Endothelial cell of umbilical vein (primary cell): ENCODE data around the gene CDT1. TPM values are rescaled to one million over a fixed set of nuclear protein-coding genes. Genes with fewer than 3 reads are reported as not detected.

Experiments
- BruUV-seq: library from RNA; stranded (reverse); fragments of 400-500 nt; replicated peaks from 2 replicates; lab custom pipeline; 2021; lab: Mats Ljungman, UMichigan
- CTCF ChIA-PET: fragments of 300-600, 350-600 bp; sonication (Branson Sonifier 250); formaldehyde crosslinking; loops from one replicate; lab custom pipeline; 2021; ENCODE audit warnings: antibody characterized with exemption, inconsistent platforms; lab: Charles Lee
- POLR2A ChIA-PET: fragments of 300-600, 350-600 bp; sonication (Branson Sonifier 250); formaldehyde crosslinking; loops from one replicate; lab custom pipeline; 2021; ENCODE audit warnings: antibody characterized with exemption, inconsistent platforms; lab: Charles Lee
- DNase-seq: peaks from one replicate; pipeline ENCODE4 v3.0.0-alpha.2; 2011; ENCODE audit warnings: low read depth, low spot score
- FAIRE-seq: peaks from 2 replicates; lab custom pipeline; 2011; peaks lifted over from hg19 to GRCh38; lab: Jason Lieb, UNC
- H2AFZ ChIP-seq: 2 replicates; pipeline ENCODE4 v1.6.0; 2012; ENCODE audit warnings: low read depth, low read length, control low read depth, inconsistent platforms
- H3K27ac ChIP-seq: 2 replicates; pipeline ENCODE4 v1.5.1; 2011; ENCODE audit warnings: low read depth, mild to moderate bottlenecking, control low read depth, low read length, moderate library complexity; ENCODE audit not compliant: insufficient read depth
- H3K27me3 ChIP-seq, 2 experiments: 2 replicates each; pipeline versions ENCODE4 v1.6.0 to v1.6.1; 2011; ENCODE audit warnings: low read length in 2 of 2, mixed read lengths in 1 of 2; ENCODE audit not compliant: control insufficient read depth in 2 of 2, insufficient read depth in 2 of 2
- H3K36me3 ChIP-seq, 2 experiments: 2 replicates in 1 of 2; 3 replicates in 1 of 2; pipeline ENCODE4 v1.5.1; 2011; ENCODE audit warnings: low read length in 2 of 2, mild to moderate bottlenecking in 1 of 2, moderate library complexity in 1 of 2; ENCODE audit not compliant: control insufficient read depth in 2 of 2, insufficient read depth in 2 of 2; ENCODE audit errors: extremely low read depth in 1 of 2
- H3K4me1 ChIP-seq: 3 replicates; pipeline ENCODE4 v1.5.1; 2011; ENCODE audit warnings: mild to moderate bottlenecking, low read length; ENCODE audit not compliant: control insufficient read depth, insufficient read depth; ENCODE audit errors: extremely low read depth
- H3K4me2 ChIP-seq: 2 replicates; pipeline ENCODE4 v1.6.1; 2011; ENCODE audit warnings: low read length, control low read depth, mixed read lengths; ENCODE audit not compliant: insufficient read depth
- H3K4me3 ChIP-seq, 3 experiments: fragments of 200-600 bp in 1 of 3; sonication (generic), shearing (Covaris generic) in 1 of 3; replicated peaks in 1 of 3; 2 replicates each; pipeline ENCODE4 v1.5.1; 2011 to 2016; ENCODE audit warnings: control low read depth in 3 of 3, low read length in 3 of 3, mild to moderate bottlenecking in 2 of 3, inconsistent platforms in 1 of 3, low read depth in 1 of 3, moderate library complexity in 1 of 3; ENCODE audit not compliant: insufficient read depth in 1 of 3
- H3K79me2 ChIP-seq: 2 replicates; pipeline ENCODE4 v1.6.0; 2012; ENCODE audit warnings: low read length, inconsistent platforms; ENCODE audit not compliant: control insufficient read depth, insufficient read depth
- H3K9ac ChIP-seq: replicated peaks from 2 replicates; pipeline ENCODE3; 2011; ENCODE audit warnings: low read length, control low read depth; ENCODE audit not compliant: insufficient read depth; ENCODE audit errors: extremely low read depth
- H3K9me1 ChIP-seq: replicated peaks from 3 replicates; pipeline ENCODE4 v1.6.0; 2011; ENCODE audit warnings: mild to moderate bottlenecking, low read length; ENCODE audit not compliant: control insufficient read depth, insufficient read depth; ENCODE audit errors: extremely low read depth
- H3K9me3 ChIP-seq: replicated peaks from 2 replicates; pipeline ENCODE4 v1.5.1; 2012; ENCODE audit warnings: low read length, inconsistent platforms; ENCODE audit not compliant: control insufficient read depth, insufficient read depth
- H4K20me1 ChIP-seq: replicated peaks from 2 replicates; pipeline ENCODE3; 2011; ENCODE audit warnings: mild to moderate bottlenecking, low read length; ENCODE audit not compliant: control insufficient read depth, insufficient read depth; ENCODE audit errors: extremely low read depth
- CTCF ChIP-seq, 2 donors: IDR thresholded peaks; 1 replicate in 1 of 2; 2 replicates in 1 of 2; pipeline ENCODE4 v1.5.1; 2011; ENCODE audit warnings: low read length in 2 of 2, mild to moderate bottlenecking in 2 of 2, moderate library complexity in 2 of 2, control low read depth in 1 of 2, inconsistent platforms in 1 of 2, low read depth in 1 of 2; ENCODE audit not compliant: insufficient read depth in 1 of 2; ENCODE audit errors: extremely low read depth in 1 of 2
- EZH2 ChIP-seq: IDR thresholded peaks from 2 replicates; pipeline ENCODE4 v1.6.1; 2012; ENCODE audit warnings: borderline replicate concordance, low read depth, mild to moderate bottlenecking, moderate library complexity, low read length, inconsistent platforms; ENCODE audit not compliant: severe bottlenecking
- FOS ChIP-seq: IDR thresholded peaks from 2 replicates; pipeline ENCODE4 v1.6.1; 2011; ENCODE audit warnings: mild to moderate bottlenecking, low read length, moderate library complexity, borderline replicate concordance; ENCODE audit not compliant: insufficient read depth
- GATA2 ChIP-seq: IDR thresholded peaks from 2 replicates; pipeline ENCODE4 v1.7.0; 2011; ENCODE audit warnings: low read depth, mild to moderate bottlenecking, moderate library complexity, mixed read lengths, low read length; ENCODE audit not compliant: insufficient read length, insufficient read depth
- JUN ChIP-seq: IDR thresholded peaks from 2 replicates; pipeline ENCODE4 v1.6.1; 2011; ENCODE audit warnings: borderline replicate concordance, low read depth; ENCODE audit not compliant: insufficient read length, insufficient read depth
- MAX ChIP-seq: IDR thresholded peaks from 2 replicates; pipeline ENCODE4 v1.6.1; 2011; ENCODE audit not compliant: insufficient read depth, insufficient read length
- MYC ChIP-seq: IDR thresholded peaks from one replicate; pipeline ENCODE4 v1.6.1; 2011; ENCODE audit warnings: mild to moderate bottlenecking, low read depth, low read length
- POLR2A ChIP-seq: IDR thresholded peaks from 2 replicates; pipeline ENCODE4 v1.6.1; 2012; ENCODE audit warnings: low read depth, mild to moderate bottlenecking, control low read depth, low read length
- POLR2AphosphoS5 ChIP-seq: IDR thresholded peaks from 2 replicates; pipeline ENCODE4 v1.6.1; 2012; ENCODE audit warnings: low read depth, mild to moderate bottlenecking, control low read depth, low read length, moderate library complexity; ENCODE audit not compliant: insufficient read depth
- dilution Hi-C: fragments of 300-500 bp; cut with MboI; formaldehyde crosslinking; loops from one replicate; pipeline ENCODE4 v1.15.0; 2019; ENCODE audit warnings: low sequenced_read_pairs; ENCODE audit not compliant: extremely low pct_ligation_motif_present
- intact Hi-C: fragments of 100-400 bp; cut with micrococcal nuclease; formaldehyde crosslinking; loops from one replicate; pipeline ENCODE4 v1.10.0; 2022
- polyA plus RNA-seq, 4 experiments: library from polyadenylated mRNA; depleted of rRNA in 3 of 4; stranded (reverse) in 3 of 4; unstranded in 1 of 4; fragments of >200 nt; gene quantifications; 2 replicates each; pipeline versions ENCODE4 v1.2.1 to v1.2.3, GENCODE V29; 2011 to 2012; ENCODE audit warnings: missing spikeins in 1 of 4
- total RNA-seq: library from RNA; stranded (reverse); gene quantifications from 2 replicates; pipeline ENCODE4 v1.2.3, GENCODE V29; 2021

The CDT1 gene
- total and polyA plus RNA-seq, 2 donors (not counting 3 experiments of a cell fraction or from before 2014, with no cell fraction given): 15.6 to 30.6 TPM

- intact Hi-C loops: no loop called here
- H3K79me2 ChIP-seq: no peaks in the 10 kb centered on the region
- no peaks in the 10 kb centered on the region for H3K9me1 ChIP-seq
- H3K27me3 ChIP-seq: no peaks in the 10 kb centered on the region
- FAIRE-seq (no peak), DNase-seq (no peak)
- no peak overlapping the region for H3K9ac ChIP-seq
- H2AFZ ChIP-seq: no peak overlapping the region
- no peaks in the 10 kb centered on the region for H3K4me1 ChIP-seq
- CTCF ChIA-PET: no interaction called here
- H4K20me1 ChIP-seq: no peaks in the 10 kb centered on the region
- H3K9me3 ChIP-seq: no peaks in the 10 kb centered on the region
- no peak overlapping the region for H3K4me3 ChIP-seq
- H3K36me3 ChIP-seq: peaks cover 0 to 13% of the 10 kb centered on the region in 2 experiments
- POLR2A ChIA-PET: no interaction called here
- TF ChIP-seq MYC (no peak), FOS (no peak), EZH2 (no peak), POLR2A (no peak), JUN (no peak), POLR2AphosphoS5 (no peak), CTCF (IDR thresholded peaks at IDR 0.05; ENCODE audit: extremely low read depth in 1 of 2, insufficient read depth in 1 of 2, low read depth in 1 of 2, low read length in 2 of 2) (no peak), MAX (no peak), GATA2 (no peak)
- BruUV-seq: no TSS peak
- dilution Hi-C loops: no loop called here
- H3K27ac ChIP-seq: no peak overlapping the region
- H3K4me2 ChIP-seq: no peak overlapping the region
Observed at GRCh38 chr16:88836791-88837190, 33.2 kb downstream of the CDT1 start.
